GM12892 (cell line): ENCODE measurements around the gene GSN.

ENCODE experiments used
- POLR2A ChIP-seq: IDR thresholded peaks from 2 replicates; pipeline ENCODE4 v1.6.1; 2011; ENCODE audit warnings: low read depth, low read length, control low read depth
- POLR2AphosphoS5 ChIP-seq: IDR thresholded peaks from 2 replicates; pipeline ENCODE4 v1.6.1; 2011; ENCODE audit warnings: low read depth, low read length, control low read depth
- TAF1 ChIP-seq: IDR thresholded peaks from 2 replicates; pipeline ENCODE4 v1.6.1; 2011; ENCODE audit warnings: low read depth, mild to moderate bottlenecking, control low read depth, low read length, borderline replicate concordance

DNA sequence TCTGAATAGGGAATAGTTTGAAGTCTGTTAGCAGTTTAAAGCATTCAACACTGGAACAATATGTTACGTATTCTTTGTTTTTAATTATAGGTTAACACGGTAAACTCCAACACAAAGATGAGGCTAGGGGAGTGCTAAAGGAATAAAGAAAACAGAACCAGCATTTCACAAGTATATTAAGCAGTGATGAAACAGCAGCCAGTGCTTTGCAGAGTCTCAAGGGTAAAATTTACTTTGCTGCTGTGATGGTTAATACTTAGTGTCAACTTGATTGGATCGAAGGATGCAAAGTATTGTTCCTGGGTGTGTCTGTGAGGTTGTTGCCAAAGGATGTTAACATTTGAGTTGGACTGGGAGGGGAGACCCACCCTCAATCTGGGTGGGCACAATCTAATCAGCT, 30.0 kb upstream of the GSN start:
- TF ChIP-seq POLR2AphosphoS5: no peak
- no peak for TF ChIP-seq TAF1
- no peak for TF ChIP-seq POLR2A
